C4-2B (cell line): Measurements from ENCODE around the gene CLEC9A.

Source experiments
- CTCF ChIP-seq: fragments of 450-650 bp; conservative IDR thresholded peaks from 2 replicates; pipeline ENCODE4 v1.5.1; 2017; ENCODE audit warnings: mild to moderate bottlenecking
- ZFX ChIP-seq: fragments of 450-650 bp; IDR thresholded peaks from 2 replicates; pipeline ENCODE4 v1.6.1; 2017

- TF ChIP-seq CTCF (no peak), ZFX (no peak)
Observed at GRCh38 chr12:10069099-10069498, 38.6 kb downstream of the CLEC9A start.
